AG09309 (cell line): ENCODE measurements around the gene KLF17.

ENCODE experiments used
- DNase-seq: peaks from one replicate; pipeline ENCODE4 v3.0.0-alpha.2; 2010; ENCODE audit warnings: low read depth
- H3K4me3 ChIP-seq: 2 replicates; pipeline ENCODE4 v1.5.1; 2011; ENCODE audit warnings: mild to moderate bottlenecking, low read depth, low read length, moderate library complexity; ENCODE audit not compliant: control insufficient read depth
- TF ChIP-seq, protein P1 (sequence below): IDR thresholded peaks from 2 replicates; pipeline ENCODE4 v1.5.1; 2011; ENCODE audit warnings: mild to moderate bottlenecking, low read depth, low read length, inconsistent platforms; ENCODE audit not compliant: insufficient read depth, control insufficient read depth; ENCODE audit errors: missing control alignments

The KLF17 gene

GRCh38 chr1:44151808-44152207 lies 33.2 kb downstream of the KLF17 start:
- no peak for DNase-seq
- TF ChIP-seq, protein P1, sequence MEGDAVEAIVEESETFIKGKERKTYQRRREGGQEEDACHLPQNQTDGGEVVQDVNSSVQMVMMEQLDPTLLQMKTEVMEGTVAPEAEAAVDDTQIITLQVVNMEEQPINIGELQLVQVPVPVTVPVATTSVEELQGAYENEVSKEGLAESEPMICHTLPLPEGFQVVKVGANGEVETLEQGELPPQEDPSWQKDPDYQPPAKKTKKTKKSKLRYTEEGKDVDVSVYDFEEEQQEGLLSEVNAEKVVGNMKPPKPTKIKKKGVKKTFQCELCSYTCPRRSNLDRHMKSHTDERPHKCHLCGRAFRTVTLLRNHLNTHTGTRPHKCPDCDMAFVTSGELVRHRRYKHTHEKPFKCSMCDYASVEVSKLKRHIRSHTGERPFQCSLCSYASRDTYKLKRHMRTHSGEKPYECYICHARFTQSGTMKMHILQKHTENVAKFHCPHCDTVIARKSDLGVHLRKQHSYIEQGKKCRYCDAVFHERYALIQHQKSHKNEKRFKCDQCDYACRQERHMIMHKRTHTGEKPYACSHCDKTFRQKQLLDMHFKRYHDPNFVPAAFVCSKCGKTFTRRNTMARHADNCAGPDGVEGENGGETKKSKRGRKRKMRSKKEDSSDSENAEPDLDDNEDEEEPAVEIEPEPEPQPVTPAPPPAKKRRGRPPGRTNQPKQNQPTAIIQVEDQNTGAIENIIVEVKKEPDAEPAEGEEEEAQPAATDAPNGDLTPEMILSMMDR = no peak

GRCh38 chr1:44152692-44153091 lies 34.1 kb downstream of the KLF17 start:
- H3K4me3 ChIP-seq = no peak overlapping the region
- no peak for DNase-seq
- TF ChIP-seq, protein P1 = no peak

More at GRCh38 chr1:44151808-44152207, 33.2 kb downstream of the KLF17 start:
- no peak overlapping the region for H3K4me3 ChIP-seq

DNA sequence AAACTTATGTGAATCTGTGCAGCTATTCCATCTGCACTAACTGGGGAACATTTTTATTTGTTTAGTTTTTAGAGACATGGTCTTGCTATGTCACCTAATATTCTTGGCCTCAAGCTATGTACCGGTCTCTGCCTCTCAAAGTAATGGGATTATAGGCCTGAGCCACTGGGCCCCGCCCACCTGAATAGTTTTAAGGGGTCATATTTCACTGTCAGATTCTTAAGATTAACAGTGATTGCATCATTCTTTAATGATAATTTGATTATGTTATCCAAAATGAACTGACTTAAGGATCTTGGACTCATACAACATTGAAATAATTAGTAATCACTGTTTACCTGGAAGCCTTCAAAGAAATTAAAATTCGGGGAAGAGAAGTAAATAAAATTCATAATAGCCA lies 35.4 kb downstream of the KLF17 start:
- DNase-seq = no peak
- TF ChIP-seq, protein P1 = no peak
- no peak overlapping the region for H3K4me3 ChIP-seq

DNA sequence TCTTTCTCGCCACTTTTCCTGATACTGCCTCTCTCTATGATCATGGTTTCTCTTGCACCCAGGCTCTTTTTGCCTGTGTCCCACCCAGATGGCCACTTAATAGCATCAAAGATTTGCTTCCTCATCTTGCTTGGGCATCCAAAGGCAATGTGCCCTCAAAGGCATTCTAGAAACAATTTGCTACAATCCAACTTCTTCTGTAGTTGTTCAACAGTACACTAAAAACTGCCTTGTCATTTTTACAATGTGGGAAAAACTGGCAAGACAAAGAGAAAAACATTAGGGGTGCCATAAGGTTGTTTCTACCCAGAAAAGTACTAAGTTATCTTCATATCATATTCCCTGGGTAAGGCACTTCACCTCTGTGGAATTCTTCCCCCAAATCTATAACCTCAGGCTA lies 39.3 kb downstream of the KLF17 start:
- TF ChIP-seq, protein P1 = no peak
- H3K4me3 ChIP-seq = no peak overlapping the region
- DNase-seq = no peak

- no peak overlapping the region for H3K4me3 ChIP-seq
- TF ChIP-seq, protein P1 = no peak
- DNase-seq = no peak
These were observed 40.2 kb downstream of the KLF17 start for GRCh38 chr1:44158871-44159270.

- TF ChIP-seq, protein P1 = no peak
- H3K4me3 ChIP-seq = no peak overlapping the region
- no peak for DNase-seq
These were observed 42.9 kb downstream of the KLF17 start for GRCh38 chr1:44161546-44161945.
